NCI-H146 treated with DMSO at 0.1 percent for 48 hours (cell line): Measurements from ENCODE around the gene OSM.

Experiments used
- DNase-seq: peaks from one replicate; lab custom pipeline; 2025; ENCODE audit not compliant: unreplicated experiment; lab: John Stamatoyannopoulos, UW

OSM gene

GRCh38 chr22:30285846-30286200 is 19.2 kb upstream of the OSM start:
- DNase-seq, result no peak

DNA sequence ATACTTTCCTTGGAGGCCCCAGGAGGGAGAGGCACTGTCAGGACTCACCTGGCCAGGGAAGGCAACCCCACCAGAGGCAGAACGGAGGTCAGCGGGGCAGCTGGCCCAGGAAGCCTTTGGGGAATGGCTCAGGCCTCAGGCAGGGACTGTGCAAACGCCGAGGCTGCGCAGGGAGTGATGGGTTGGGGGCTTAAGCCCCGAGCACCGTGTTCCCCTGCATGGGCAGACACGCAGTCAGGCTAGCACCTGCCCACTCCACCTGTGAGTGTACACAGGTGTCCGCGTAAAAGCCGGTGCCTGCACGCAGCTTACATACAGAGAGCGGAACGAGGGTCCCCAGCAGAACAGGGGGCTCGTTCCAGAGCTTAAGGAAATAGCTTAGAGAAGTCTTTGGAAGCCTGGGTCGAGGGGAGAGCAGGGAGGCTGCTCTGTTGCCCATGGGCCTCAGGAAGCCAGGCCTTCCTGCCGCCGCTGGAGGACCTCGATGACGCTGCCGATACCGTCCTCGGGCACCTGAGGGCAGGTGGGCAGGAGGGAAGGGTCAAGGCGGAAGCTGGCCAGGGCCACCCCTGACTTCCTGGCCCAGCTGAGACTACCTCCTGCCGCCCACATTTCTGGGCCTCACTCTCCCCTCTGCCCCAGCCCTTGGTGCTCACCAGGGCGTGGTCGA is 18.7 kb upstream of the OSM start:
- DNase-seq, result no peak

DNA sequence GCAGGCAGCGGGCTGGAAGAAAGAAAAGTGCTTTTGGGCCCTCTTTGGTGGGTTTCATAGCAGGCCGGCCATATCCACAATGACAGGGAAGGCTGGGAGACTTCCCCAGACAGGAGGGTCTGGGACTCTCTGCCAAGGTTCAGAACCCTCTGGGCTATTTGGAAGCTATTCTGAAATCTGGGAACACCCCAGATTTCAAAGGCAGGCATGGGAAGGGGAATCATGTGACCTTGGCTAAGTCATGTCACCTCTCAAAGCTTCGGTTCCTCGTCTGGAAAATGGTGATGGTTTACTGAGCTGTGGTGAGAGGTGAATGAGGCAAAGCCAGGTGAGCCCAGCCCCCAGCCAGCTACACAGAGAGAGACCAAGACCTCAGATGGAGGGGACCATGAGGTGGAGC is 18.0 kb upstream of the OSM start:
- no peak for DNase-seq

GRCh38 chr22:30284172-30284571 is 17.5 kb upstream of the OSM start:
- DNase-seq, result no peak

GRCh38 chr22:30283342-30283741 is 16.7 kb upstream of the OSM start:
- no peak for DNase-seq

DNA sequence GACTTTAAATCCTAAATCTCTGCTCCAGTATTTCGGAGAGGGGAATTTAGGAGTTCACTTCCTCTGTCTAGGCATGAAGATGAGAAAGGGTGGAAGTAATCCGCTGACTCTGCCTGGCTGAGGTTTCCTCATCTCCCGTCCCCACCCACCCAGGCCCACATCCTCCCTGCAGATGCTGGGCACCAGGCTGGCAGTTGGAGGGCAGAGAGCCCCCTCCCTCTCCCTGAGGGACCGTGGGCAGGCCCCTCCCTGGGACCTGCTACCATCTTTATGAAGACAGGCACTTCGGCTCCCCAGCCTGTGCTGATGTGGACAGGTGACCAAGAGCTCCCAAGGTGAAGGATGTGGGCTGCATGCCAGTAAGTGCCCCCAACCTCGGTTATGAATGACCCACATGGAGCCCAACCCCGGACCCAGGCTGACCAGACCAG is 16.0 kb upstream of the OSM start:
- no peak for DNase-seq

GRCh38 chr22:30280505-30280904 is 13.9 kb upstream of the OSM start:
- DNase-seq, result no peak

GRCh38 chr22:30279932-30280331 is 13.3 kb upstream of the OSM start:
- no peak for DNase-seq

- no peak for DNase-seq
Observed at GRCh38 chr22:30279046-30279788, 12.6 kb upstream of the OSM start.

DNA sequence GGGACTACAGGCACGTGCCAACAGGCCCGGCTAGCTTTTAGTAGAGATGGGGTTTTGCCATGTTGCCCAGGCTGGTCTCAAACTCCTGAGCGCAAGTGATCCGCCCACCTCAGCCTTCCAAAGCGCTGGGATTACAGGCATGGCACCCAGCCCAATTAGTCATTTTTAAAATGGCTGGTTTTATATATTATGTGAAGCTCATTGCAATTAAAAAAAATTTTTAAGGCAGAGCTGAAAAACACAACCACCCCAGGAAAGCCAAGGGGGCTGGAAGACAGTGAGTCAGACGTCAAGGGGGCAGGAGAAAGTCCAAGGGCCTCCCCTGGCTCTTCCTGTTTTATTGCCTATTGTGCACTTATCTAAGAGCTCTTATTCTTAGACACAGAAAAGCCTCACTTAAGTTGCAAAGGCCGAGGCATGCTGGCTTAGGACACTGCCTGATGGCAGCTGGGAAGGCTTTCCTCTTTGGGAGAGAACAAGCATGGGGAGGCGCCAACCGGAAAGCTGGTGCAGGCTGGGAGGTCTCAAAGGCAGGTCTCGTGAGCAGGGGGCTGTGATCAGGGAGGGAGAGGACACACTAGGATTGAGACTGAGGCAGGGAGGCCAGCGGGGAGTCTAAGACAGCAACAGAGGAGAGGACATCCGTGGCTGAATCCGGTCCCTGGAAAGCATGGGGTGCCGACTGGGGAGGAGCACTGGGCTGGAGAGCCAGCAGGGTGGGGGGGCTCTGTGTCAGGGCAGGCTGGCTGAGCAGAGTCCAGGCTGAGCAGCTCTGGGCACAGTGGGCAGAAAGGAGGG is 11.1 kb upstream of the OSM start:
- DNase-seq, result no peak

- DNase-seq, result no peak
Observed at GRCh38 chr22:30276039-30276438, 9.4 kb upstream of the OSM start.

- DNase-seq, result no peak
Observed at GRCh38 chr22:30275625-30276024, 9.0 kb upstream of the OSM start.

- DNase-seq, result no peak
Observed at GRCh38 chr22:30274437-30274812, 7.8 kb upstream of the OSM start.

- DNase-seq, result no peak
Observed at GRCh38 chr22:30273711-30274436, 7.2 kb upstream of the OSM start.

- no peak for DNase-seq
Observed at GRCh38 chr22:30272781-30273601, 6.3 kb upstream of the OSM start.

GRCh38 chr22:30270832-30271231 is 4.2 kb upstream of the OSM start:
- no peak for DNase-seq

- no peak for DNase-seq
Observed at GRCh38 chr22:30268331-30268730, 1.7 kb upstream of the OSM start.

GRCh38 chr22:30267382-30268302 is 991 bp upstream of the OSM start:
- DNase-seq, result no peak

GRCh38 chr22:30265823-30266444 is 717 bp downstream of the OSM start:
- no peak for DNase-seq
